AG10803 (cell line): ENCODE data around the gene FOXA1.
A peak's percentile ranks its signal among the peaks of the same experiment; 100 is the strongest.

Source experiments
- DNase-seq: peaks from one replicate; pipeline ENCODE4 v3.0.0; 2010; ENCODE audit warnings: low read depth
- H3K4me3 ChIP-seq: 2 replicates; pipeline ENCODE4 v1.5.1; 2011; ENCODE audit warnings: mild to moderate bottlenecking, low read length, control low read depth
- CTCF ChIP-seq: conservative IDR thresholded peaks from 2 replicates; pipeline ENCODE4 v1.5.1; 2011; ENCODE audit warnings: mild to moderate bottlenecking, low read length, control low read depth, inconsistent platforms

The FOXA1 gene

GRCh38 chr14:37594971-37595808, at the start of gene FOXA1, which contains the start of gene TTC6:
Gene FOXA1, minus strand, starts transcription at chr14:37595249. Its CDS starts 277 bp downstream, at chr14:37594972.
Gene TTC6, plus strand, starts transcription at chr14:37595629. Its CDS starts 26,436 bp downstream, at chr14:37622065.
- no peak for TF ChIP-seq CTCF
- H3K4me3 ChIP-seq: peak within 1 kb of the TSS; percentile 67
- peak; percentile 22 for DNase-seq

- no peak for TF ChIP-seq CTCF
- no peak overlapping the region for H3K4me3 ChIP-seq
- DNase-seq: no peak
These were observed 48.7 kb upstream of the FOXA1 start for GRCh38 chr14:37643701-37644100.

- no peak for TF ChIP-seq CTCF
- no peak overlapping the region for H3K4me3 ChIP-seq
- DNase-seq: no peak
These were observed 47.1 kb upstream of the FOXA1 start for GRCh38 chr14:37642125-37642524.

GRCh38 chr14:37641117-37641516, 46.1 kb upstream of the FOXA1 start:
- no peak for DNase-seq
- H3K4me3 ChIP-seq: no peak overlapping the region
- no peak for TF ChIP-seq CTCF

GRCh38 chr14:37638599-37638998, 43.5 kb upstream of the FOXA1 start:
- TF ChIP-seq CTCF: no peak
- no peak overlapping the region for H3K4me3 ChIP-seq
- no peak for DNase-seq

- H3K4me3 ChIP-seq: no peak overlapping the region
- no peak for TF ChIP-seq CTCF
These were observed 42.3 kb upstream of the FOXA1 start for GRCh38 chr14:37637341-37637740.

More at GRCh38 chr14:37637341-37637740, 42.3 kb upstream of the FOXA1 start:
- DNase-seq: no peak
